Activated CD8-positive, alpha-beta T cell treated with anti-CD3 and anti-CD28 coated beads for 36 hours (primary cell): ENCODE results near the gene ADCY6. TPM values are rescaled to one million over a fixed set of nuclear protein-coding genes. Genes with fewer than 3 reads are reported as not detected.

ENCODE experiments used
- ATAC-seq: fragments of 200-7000 bp; cut with Tn5 transposase; one replicate; pipeline ENCODE4 v1.10.0; 2021; ENCODE audit warnings: mild to moderate bottlenecking, moderate library complexity
- CTCF ChIA-PET: fragments of 350-600 bp; sonication (Branson Sonifier 250); formaldehyde crosslinking; loops from one replicate; lab custom pipeline; 2021; ENCODE audit warnings: antibody characterized with exemption; lab: Charles Lee
- POLR2A ChIA-PET: fragments of 350-600 bp; sonication (Branson Sonifier 250); formaldehyde crosslinking; loops from one replicate; lab custom pipeline; 2021; ENCODE audit warnings: antibody characterized with exemption; lab: Charles Lee
- DNase-seq: peaks from one replicate; pipeline ENCODE4 v3.0.0-alpha.2; 2020
- H3K27ac Mint-ChIP-seq: one replicate; pipeline ENCODE4 v1.8.0; 2021; ENCODE audit warnings: mild to moderate bottlenecking, mixed read lengths
- H3K27me3 Mint-ChIP-seq: one replicate; pipeline ENCODE4 v1.8.0; 2021; ENCODE audit warnings: mixed read lengths
- H3K36me3 Mint-ChIP-seq: one replicate; pipeline ENCODE4 v1.8.0; 2021; ENCODE audit warnings: low read depth, mixed read lengths
- H3K4me1 Mint-ChIP-seq: one replicate; pipeline ENCODE4 v1.8.0; 2021; ENCODE audit warnings: low read depth, mixed read lengths
- H3K4me3 Mint-ChIP-seq: one replicate; pipeline ENCODE4 v1.8.0; 2021; ENCODE audit warnings: mild to moderate bottlenecking, moderate library complexity, mixed read lengths
- H3K9me3 Mint-ChIP-seq: one replicate; pipeline ENCODE4 v1.8.0; 2021; ENCODE audit warnings: mixed read lengths
- intact Hi-C: fragments of 100-400 bp; cut with micrococcal nuclease; formaldehyde crosslinking; loops from one replicate; pipeline ENCODE4 v1.10.0; 2022
- total RNA-seq, 2 experiments: library from RNA; stranded (reverse); gene quantifications; one replicate each; pipeline ENCODE4 v1.2.3, GENCODE V29; 2021
- TF ChIP-seq, protein P1 (sequence below): fragments of 200-600 bp; IDR thresholded peaks from one replicate; pipeline ENCODE4 v1.8.0; 2022; ENCODE audit warnings: antibody characterized with exemption, mild to moderate bottlenecking

ADCY6 gene
- total RNA-seq, 2 experiments from 2014 or later = not detected

DNA sequence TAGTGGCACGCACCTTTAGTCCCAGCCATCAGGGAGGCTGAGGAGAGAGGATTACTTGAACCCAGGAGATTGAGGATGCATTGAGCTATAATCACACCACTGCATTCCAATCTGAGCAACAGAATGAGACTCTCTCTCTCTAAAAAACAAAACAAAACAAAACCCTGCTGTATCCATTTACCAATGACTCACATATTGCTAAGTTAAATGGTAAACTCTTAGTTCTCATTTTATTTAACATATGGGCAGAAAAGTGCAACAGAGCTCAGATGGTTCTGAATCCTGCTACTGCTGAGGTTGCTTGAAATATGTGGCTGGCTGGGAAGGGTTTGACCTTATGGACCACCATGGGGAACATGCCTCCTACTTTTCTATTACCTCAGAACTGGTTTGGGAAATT, 38.7 kb downstream of the ADCY6 start:
- Mint-ChIP-seq H3K9me3 (no peaks in the 10 kb centered on the region), H3K4me1 (peaks cover 18% of the 10 kb centered on the region), H3K4me3 (no peak overlapping the region), H3K27me3 (peaks cover 7% of the 10 kb centered on the region), H3K27ac (peak overlapping the region; percentile 74), H3K36me3 (no peaks in the 10 kb centered on the region)
- CTCF ChIA-PET = interaction anchor here (0.7 to 7.4 kb wide), 7 partner anchors 33 to 140 kb away, joined by 3 to 204 read pairs (median 4); partner anchors contain the start of gene DDX23
- no peak for DNase-seq
- POLR2A ChIA-PET = interaction anchor here (1.0 to 1.1 kb wide), 3 partner anchors 14 to 102 kb away, joined by 3 read pairs; partner anchors contain the start of gene DDX23
- TF ChIP-seq, protein P1, sequence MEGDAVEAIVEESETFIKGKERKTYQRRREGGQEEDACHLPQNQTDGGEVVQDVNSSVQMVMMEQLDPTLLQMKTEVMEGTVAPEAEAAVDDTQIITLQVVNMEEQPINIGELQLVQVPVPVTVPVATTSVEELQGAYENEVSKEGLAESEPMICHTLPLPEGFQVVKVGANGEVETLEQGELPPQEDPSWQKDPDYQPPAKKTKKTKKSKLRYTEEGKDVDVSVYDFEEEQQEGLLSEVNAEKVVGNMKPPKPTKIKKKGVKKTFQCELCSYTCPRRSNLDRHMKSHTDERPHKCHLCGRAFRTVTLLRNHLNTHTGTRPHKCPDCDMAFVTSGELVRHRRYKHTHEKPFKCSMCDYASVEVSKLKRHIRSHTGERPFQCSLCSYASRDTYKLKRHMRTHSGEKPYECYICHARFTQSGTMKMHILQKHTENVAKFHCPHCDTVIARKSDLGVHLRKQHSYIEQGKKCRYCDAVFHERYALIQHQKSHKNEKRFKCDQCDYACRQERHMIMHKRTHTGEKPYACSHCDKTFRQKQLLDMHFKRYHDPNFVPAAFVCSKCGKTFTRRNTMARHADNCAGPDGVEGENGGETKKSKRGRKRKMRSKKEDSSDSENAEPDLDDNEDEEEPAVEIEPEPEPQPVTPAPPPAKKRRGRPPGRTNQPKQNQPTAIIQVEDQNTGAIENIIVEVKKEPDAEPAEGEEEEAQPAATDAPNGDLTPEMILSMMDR = no peak
- ATAC-seq = no peak
- intact Hi-C loops = no loop called here

DNA sequence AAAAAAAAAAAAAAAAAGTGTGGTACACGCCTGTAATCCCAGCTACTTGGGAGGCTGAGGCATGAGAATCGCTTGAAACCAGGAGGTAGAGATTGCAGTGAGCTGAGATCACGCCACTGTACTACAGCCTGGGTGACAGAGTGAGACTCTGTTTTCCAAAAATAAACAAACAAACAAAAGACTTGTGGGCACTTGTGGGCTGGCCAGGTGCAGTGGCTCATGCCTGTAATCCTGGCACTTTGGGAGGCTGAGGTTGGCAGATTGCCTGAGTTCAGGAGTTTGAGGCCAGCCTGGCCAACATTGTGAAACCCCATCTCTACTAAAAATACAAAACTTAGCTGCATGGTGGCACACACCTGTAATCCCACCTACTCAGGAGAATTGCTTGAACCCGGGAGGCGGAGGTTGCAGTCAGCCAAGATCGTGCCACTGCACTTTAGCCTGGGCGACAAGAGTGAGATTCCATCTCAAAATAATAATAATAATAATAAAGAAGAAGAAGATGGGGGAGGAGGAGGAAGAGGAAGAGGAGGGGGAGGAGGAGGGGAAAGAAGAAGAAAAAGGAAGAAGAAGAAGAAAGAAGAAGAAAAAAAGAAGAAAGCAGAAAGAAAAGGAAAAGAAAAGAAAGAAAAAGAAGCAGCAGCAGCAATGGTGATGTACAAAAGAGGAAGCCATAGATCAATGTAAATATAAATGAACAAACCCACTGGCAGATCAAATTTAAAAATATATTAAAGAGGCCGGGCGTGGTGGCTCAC, 44.5 kb downstream of the ADCY6 start:
- ATAC-seq (no peak), DNase-seq (no peak)
- H3K27ac Mint-ChIP-seq = no peak overlapping the region
- H3K9me3 Mint-ChIP-seq = no peaks in the 10 kb centered on the region
- H3K4me3 Mint-ChIP-seq = no peak overlapping the region
- intact Hi-C loops = no loop called here
- ChIA-PET CTCF (interaction anchor here (1.6 kb wide), 1 partner anchor 71 kb away, joined by 4 read pairs; no protein-coding TSS in a partner anchor), POLR2A (no interaction called here)
- TF ChIP-seq, protein P1 = no peak
- H3K27me3 Mint-ChIP-seq = peaks cover 6% of the 10 kb centered on the region
- no peaks in the 10 kb centered on the region for H3K4me1 Mint-ChIP-seq
- H3K36me3 Mint-ChIP-seq = no peaks in the 10 kb centered on the region

DNA sequence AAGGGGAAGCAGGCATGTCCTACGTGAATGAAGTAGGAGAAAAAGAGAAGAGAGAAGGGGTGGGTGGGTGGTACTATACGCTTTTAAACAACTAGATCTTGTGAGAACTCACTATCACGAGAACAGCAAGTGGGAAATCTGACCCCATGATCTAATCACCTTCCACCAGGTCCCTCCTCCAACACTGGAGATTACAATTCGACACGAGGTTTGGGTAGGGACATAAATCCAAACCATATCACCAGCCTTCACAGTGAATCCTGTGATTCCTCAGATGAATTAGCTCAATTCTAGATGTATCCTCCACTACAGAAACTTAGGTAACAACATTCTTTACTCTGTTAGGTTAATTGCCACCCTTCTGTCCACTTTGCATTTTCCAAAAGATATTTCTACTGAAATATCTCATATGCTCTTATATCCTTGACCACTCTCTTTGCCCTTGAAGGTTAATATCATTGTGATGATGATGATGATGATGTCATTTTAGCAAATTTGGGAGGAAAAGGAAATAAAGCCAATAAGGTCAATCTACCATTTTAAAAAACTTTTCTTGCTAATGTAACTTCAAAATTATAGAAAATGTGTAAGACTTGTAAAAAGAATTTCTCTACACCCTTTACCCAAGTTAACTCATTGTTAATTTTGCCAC, 49.1 kb downstream of the ADCY6 start:
- no peak for DNase-seq
- CTCF ChIA-PET = interaction anchor here (0.6 to 2.1 kb wide), 3 partner anchors 20 to 75 kb away, joined by 3 to 9 read pairs (median 4); no protein-coding TSS in a partner anchor

DNA sequence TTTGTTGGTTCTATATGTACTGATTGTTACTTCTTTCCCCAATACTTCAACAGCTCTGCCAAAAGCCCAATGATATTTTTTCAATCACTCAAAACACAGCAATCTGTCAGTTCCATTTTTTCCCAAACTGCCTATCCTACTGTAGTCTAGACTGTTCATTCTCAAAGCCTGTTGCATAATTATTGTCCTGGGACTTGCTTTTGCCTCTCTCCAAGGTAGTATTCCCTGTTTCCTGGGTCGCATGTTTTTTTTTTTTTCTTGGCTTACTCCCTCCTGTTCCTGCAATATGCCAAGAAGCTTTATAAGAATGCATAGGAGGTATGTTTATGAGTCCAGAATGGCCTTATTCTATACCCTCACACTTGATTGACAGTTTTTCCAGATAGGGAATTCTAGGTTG, 52.4 kb downstream of the ADCY6 start:
- H3K27me3 Mint-ChIP-seq = peaks cover 10% of the 10 kb centered on the region
- no peak for DNase-seq
- intact Hi-C loops = no loop called here
- TF ChIP-seq, protein P1 = no peak
- CTCF ChIA-PET = interaction anchor here (1.2 kb wide), 1 partner anchor 17 kb away, joined by 4 read pairs; no protein-coding TSS in a partner anchor
- no peak overlapping the region for H3K27ac Mint-ChIP-seq
- H3K9me3 Mint-ChIP-seq = no peaks in the 10 kb centered on the region
- no peak for ATAC-seq
- POLR2A ChIA-PET = no interaction called here
- no peaks in the 10 kb centered on the region for H3K4me1 Mint-ChIP-seq
- no peak overlapping the region for H3K4me3 Mint-ChIP-seq
- H3K36me3 Mint-ChIP-seq = no peaks in the 10 kb centered on the region

More for the DNA sequence above, 49.1 kb downstream of the ADCY6 start:
- H3K4me3 Mint-ChIP-seq = no peak overlapping the region
- H3K27me3 Mint-ChIP-seq = peaks cover 10% of the 10 kb centered on the region
- no peaks in the 10 kb centered on the region for H3K36me3 Mint-ChIP-seq
- intact Hi-C loops = no loop called here
- no peaks in the 10 kb centered on the region for H3K4me1 Mint-ChIP-seq
- H3K9me3 Mint-ChIP-seq = no peaks in the 10 kb centered on the region
- ATAC-seq = no peak
- TF ChIP-seq, protein P1 = no peak
- no peak overlapping the region for H3K27ac Mint-ChIP-seq
- POLR2A ChIA-PET = no interaction called here
